ENCODE data around the gene MRPL34.
"Not testable (repeated sequence)": the region's sequence is repeated elsewhere in the genome, so short reads cannot be mapped to it uniquely, and the experiment has no call there.

MRPL34 gene

DNA sequence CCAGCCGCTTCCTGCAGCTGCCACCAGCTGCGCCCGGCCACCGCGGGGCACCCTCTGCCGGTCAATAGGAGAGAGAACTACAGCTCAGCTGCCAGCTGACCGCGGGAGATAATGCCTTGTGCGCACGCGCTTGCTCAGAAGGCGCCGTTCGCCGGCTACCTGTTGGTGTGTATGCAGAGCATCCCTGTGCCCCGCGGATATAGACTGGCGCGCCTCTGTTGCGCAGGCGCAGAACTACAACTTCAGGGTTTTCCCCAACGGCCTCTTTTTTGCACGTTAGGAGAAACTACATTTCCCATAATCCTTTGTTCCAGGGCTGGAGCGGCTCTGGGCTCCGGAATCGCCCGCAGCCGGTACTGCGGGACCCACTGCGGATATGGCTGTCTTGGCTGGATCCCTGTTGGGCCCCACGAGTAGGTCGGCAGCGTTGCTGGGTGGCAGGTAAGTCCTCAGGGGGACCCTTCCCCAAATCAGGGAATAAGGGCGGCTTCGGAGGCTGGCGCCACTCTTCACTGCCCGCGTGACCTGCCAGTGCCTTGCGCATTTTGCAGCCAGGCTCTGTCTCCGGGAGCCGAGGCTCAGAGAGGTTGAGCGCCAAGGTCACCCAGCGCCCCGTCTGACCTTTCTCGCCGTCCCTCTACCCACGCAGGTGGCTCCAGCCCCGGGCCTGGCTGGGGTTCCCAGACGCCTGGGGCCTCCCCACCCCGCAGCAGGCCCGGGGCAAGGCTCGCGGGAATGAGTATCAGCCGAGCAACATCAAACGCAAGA lies at the start of gene MRPL34:
Gene MRPL34 (plus strand): TSS at position 356 of the 768 bp plus-strand sequence. CDS start 21 bp downstream, at position 377.
- peak; percentile 94 for DNase-seq

- no peak for DNase-seq
Measured at GRCh38 chr19:17256130-17256529, 49.5 kb upstream of the MRPL34 start.

DNA sequence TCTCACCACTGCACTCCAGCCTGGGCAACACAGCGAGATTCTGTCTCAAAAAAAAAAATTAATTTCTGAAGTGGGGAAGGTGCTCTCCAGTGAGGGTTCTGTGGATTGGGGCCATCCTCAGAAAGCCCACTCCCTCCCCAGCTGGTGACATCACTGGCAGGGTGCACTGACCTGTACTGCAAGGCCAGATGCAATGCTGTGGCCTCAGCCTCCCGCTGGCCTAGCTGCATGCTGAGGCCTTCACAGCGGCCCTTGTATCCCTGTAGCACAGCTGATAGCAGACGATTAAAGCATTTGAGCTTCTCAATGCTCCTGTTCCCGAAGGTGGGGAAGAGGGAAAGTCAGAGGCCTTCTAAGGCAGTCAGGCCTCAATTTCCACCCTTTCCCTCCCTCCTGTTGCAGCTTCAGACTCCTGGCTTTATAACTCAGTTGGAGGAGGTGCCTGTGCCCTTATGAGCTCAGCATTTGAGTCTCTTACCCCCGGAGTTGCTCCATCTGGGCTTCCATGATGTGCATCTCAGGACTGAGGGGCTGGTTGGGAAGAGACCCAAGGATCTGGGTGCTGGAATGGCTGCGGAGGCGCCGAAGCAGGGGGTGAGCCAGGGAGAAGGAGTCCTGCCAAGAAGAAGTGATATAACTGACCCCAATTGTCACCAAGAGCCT lies 46.4 kb upstream of the MRPL34 start:
- DNase-seq, result no peak

GRCh38 chr19:17259934-17260333 lies 45.7 kb upstream of the MRPL34 start:
- DNase-seq, result no peak

GRCh38 chr19:17260842-17261325 lies 44.8 kb upstream of the MRPL34 start:
- DNase-seq, result peak; percentile 65

GRCh38 chr19:17262557-17262956 lies 43.1 kb upstream of the MRPL34 start:
- no peak for DNase-seq

DNA sequence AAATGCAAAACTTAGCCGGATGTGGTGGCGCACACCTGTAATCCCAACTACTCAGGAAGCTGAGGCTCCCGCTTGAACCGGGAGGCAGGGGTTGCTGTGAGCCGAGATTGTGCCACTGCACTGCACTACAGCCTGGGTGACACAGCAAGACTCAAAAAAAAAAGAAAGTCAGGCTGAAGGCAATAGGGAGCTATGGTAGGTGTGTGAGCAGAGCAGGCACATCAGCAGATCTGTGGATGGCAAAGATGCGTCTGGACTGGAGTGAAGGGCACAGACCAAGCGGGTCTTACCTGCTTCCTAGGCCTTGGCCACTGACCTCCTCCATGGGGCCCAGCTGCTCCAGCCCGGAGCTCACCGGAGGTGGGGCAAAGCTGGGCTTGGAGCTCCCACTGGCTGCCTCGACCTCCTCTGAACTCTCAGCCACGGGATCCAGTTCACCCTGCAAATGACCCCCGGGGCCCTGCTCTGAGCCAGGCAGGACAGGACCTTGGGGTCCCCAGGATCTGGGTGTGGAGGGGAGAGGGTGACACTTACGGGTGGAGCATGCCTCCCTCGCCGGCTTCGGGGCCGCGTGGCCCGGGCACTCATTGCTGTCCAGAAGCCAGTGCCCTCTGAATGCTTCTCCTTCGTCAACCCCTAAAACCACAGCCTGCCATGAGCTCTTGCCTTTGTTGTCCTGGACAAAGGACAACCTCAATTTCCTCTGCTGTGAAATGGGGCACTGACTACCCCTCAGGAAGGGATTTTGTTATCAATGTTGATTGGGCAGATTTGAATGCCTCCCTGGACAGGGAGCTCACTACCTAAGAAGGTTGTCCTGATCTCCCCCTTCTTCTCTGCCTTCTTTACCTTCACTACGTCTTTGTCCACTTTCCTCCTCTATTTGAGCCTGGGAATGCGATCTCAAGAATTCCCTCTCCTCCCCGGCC lies 41.7 kb upstream of the MRPL34 start:
- no peak for DNase-seq

DNA sequence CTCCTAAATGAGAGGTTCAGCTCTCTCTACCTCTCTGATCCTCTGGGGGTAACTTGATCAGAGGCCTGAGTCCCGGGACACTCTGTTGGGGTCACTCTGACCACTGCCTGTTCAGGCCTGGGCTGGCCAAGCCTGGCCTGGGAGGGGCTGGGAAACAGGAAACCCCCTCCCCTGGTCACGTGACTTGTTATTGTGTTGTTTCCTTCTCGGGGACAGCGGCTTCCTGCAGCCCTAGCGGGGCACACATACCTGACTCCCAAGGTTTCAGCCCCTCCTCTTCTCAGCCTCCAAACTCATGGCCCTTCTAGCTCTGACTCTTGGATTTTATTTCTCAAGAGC lies 41.1 kb upstream of the MRPL34 start, which contains the start of gene USHBP1:
Gene USHBP1 (minus strand): TSS at position 105 of the 339 bp plus-strand sequence. CDS start 446 bp downstream, outside the sequence.
- no peak for DNase-seq

DNA sequence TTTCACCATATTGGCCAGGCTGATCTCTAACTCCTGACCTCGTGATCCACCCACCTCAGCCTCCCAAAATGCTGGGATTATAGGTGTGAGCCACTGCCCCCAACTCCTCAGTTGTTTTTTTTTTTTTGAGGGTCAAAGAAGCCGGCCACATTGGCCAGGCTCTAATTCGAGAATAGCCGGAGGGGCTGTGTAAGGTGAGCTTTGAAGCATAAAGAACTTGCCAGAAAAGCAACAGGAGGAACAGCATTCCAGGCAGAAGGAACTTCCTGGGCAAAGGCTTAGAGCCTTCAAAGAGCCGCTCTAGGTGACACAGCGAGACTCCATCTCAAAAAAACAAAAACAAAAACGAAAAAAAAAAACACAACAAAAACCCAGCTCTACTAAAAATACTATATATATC lies 39.6 kb upstream of the MRPL34 start:
- no peak for DNase-seq

DNA sequence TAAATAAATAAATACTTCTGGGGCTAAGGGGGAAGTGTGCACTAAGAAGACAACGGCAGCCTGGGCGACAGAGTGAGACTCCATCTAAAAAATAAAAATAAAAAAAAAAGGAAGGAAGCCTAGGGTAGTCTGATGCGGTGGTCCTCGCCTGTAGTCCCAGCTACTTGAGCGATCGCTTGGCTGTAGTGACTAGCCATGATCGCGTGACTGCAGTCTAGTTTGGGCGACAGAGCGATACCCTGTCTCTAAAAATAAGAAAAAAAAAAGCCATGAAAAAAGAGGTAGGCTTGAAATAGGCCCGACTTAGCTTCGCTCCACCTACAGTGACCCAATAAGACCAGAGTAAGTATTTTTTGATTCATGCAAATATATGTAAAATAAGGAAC lies 39.1 kb upstream of the MRPL34 start:
- DNase-seq, result no peak

DNA sequence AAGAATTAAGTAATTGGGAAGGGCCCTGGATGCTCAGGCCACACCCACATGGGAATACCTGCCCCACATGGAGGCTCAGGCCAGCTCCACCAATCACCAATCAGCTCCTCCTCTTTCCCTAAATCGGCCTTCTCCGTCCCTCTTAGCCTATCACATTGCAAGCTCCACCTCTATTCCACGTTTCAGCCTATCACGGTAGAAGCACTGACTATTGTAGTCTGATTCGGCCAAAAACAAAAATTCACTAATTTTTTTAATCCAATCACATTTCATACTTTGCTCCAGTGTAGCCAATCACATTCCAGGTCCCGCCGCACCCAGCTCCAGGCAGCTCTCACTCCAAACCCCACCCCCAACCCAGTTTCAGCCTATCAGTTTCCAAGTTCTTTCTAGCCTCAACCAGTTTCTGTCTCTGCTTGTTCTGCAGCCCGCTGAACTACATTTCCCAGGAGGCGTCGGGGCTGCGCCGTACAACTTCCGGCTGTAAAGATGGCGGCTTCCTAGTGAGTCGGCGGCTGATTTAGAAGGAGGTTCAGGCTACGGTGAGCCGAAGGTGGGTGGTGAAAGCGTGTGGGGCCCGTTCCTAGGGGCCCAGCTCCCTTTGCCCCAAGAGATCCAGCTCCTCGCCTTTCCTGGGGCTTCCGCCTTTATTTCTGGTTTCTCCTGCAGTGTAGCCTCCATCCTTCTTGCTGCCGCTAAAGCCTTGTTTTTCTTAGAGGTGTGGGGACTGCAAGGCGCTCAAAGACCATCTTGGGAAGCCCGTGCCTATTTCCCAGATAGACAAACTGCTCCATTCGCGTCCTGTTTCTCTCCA lies 38.5 kb upstream of the MRPL34 start, which contains the start of gene BABAM1:
Gene BABAM1 (plus strand): TSS at position 469 of the 814 bp plus-strand sequence. CDS start 1,364 bp downstream, outside the sequence.
- peak; percentile 97 for DNase-seq

DNA sequence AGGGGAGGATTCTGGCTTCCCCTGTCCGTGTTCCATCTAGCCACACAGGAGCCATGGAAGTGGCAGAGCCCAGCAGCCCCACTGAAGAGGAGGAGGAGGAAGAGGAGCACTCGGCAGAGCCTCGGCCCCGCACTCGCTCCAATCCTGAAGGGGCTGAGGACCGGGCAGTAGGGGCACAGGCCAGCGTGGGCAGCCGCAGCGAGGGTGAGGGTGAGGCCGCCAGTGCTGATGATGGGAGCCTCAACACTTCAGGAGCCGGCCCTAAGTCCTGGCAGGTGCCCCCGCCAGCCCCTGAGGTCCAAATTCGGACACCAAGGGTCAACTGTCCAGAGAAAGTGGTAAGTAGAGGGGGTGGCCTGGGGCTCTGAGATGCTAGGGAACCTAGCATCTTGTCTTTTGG lies 36.9 kb upstream of the MRPL34 start:
- no peak for DNase-seq

DNA sequence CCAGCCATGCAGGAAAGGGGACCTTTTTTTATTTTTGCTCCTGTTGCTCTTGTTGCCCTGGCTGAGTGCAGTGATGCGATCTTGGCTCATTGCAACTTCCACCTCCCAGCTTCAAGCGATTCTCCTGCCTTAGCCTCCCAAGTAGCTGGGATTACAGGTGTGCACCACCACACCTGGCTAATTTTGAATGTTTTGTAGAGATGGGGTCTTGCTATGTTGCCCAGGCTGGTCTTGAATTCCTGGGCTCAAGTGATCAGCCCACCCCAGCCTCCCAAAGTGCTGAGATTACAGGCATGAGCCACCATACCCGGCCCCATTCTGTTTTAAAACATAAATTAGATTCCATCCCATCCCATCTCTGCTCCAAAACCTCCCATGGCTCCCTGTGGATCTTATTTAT lies 30.8 kb upstream of the MRPL34 start:
- DNase-seq, result not testable (repeated sequence)

DNA sequence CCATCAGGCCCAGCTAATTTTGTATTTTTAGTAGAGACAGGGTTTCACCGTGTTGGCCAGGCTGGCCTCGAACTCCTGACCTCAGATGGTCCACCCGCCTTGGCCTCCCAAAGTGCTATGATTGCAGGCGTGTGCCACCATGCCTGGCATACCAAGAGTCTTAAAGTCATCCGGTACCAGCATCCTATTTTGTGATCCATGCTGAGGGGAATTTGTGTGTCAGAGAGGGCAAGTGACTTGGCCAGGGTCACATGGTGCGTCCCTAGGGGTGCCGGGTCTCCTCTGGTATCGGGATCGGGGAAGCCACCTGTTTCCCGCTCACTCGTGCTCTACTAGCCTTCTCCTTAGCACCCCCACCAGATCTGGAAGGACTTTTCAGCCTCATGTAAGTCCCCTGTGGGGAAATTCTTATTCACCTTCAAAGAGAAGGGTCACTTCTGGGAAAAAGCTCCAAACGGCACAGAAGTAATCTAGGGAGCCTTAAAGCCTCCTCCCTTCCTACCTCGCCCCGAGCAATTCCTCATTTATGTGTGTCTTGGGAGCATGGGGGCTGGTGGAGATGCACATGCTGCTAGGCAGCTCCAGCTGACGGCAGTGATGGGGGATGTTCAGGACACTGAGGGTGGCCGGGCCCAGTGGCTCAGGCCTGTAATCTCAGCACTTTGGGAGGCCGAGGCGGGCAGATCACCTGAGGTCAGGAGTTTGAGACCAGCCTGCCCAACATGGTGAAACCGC lies 30.1 kb upstream of the MRPL34 start:
- DNase-seq, result no peak

DNA sequence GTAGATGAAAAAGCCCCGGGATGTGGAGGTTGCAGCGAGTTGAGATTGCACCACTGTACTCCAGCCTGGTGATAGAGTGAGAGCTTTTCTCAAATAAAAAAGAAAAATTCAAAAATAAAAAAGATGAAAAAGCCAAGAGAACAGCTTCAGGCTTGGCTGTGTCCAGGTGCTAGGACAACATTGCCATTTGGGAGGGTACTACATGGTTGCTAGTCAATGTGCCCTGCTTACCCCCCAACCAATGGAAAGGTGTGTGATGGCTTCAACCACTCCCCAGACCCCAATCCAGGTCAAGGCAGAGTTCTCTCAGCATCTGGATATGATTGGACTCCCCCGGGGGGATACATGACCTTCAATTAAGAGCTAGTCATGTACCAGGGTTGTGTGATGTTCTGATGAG lies 26.2 kb upstream of the MRPL34 start:
- no peak for DNase-seq

DNA sequence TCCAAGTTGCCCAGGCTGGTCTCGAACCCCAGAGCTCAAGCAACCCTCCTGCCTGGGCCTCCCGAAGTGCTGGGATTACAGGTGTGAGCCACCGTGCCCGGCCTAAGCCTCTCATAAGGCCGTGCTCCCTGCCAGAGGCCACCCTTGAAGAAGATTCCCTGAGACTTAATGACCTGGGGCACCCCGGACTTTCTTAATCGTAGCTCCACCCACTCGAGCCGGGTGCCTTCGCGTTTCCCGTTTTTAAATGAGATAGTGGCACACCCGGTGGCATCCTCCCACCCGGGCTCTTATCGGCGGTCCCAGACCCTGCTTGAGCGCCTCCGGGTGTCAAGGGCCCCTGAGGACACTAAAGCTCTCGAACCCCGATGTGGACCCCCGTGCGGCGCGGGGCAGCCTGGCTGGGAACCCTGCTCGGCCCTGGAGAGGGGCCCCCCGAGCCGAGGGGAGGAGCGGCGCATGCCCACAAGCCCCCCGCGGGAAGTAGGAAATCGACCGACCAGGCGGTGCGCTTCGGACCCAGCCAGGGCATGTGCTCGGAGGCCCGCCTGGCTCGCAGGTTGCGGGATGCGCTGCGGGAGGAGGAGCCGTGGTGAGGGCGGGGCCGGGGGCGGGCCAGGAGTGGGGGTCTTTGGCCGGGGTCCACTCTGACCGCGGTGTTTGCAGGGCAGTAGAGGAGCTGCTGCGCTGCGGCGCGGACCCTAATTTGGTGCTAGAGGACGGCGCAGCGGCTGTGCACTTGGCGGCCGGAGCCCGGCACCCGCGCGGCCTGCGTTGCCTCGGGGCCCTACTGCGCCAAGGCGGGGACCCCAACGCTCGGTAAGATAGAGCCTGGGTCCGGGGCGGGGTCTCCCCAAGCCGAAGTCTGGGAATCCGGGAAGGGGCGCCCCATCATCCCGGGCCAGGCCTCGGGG lies 24.0 kb upstream of the MRPL34 start, which contains the start of gene ANKLE1:
Gene ANKLE1 (plus strand): TSS at position 511 of the 914 bp plus-strand sequence. CDS start 20 bp downstream, at position 531.
- DNase-seq, result no peak

GRCh38 chr19:17282488-17283125 lies 23.1 kb upstream of the MRPL34 start:
- peak; percentile 29 for DNase-seq

GRCh38 chr19:17283504-17283996 lies 22.1 kb upstream of the MRPL34 start:
- DNase-seq, result no peak

GRCh38 chr19:17285415-17286135 lies 20.1 kb upstream of the MRPL34 start:
- no peak for DNase-seq
